ENCODE results near the gene BRSK1. TPM values are rescaled to one million over a fixed set of nuclear protein-coding genes. Genes with fewer than 3 reads are reported as not detected.
A peak's percentile ranks its signal among the peaks of the same experiment; 100 is the strongest.

BRSK1 gene
- total and polyA plus RNA-seq, 5 donors from 2014 or later = 1.5 TPM; not detected in 4

- no peaks in the 10 kb centered on the region for H3K4me1 ChIP-seq (ENCODE audit: control insufficient read depth, insufficient read depth, low read length, poor library complexity, severe bottlenecking)
- H3K27ac ChIP-seq (ENCODE audit: insufficient read depth, low read length, poor library complexity, severe bottlenecking) = no peak overlapping the region
- no peak overlapping the region for H3K27ac Mint-ChIP-seq
- H3K36me3 ChIP-seq (ENCODE audit: control insufficient read depth, insufficient read depth, low read length) = peaks cover 19% of the 10 kb centered on the region
- DNase-seq (no peak), ATAC-seq (ENCODE audit: low read depth in 2 of 2) (no peak)
- no peak overlapping the region for H3K4me3 Mint-ChIP-seq
- no peaks in the 10 kb centered on the region for H3K9me3 ChIP-seq (ENCODE audit: control insufficient read depth in 2 of 2, low read length in 2 of 2)
- peaks cover 47% of the 10 kb centered on the region for H3K36me3 Mint-ChIP-seq
- no peaks in the 10 kb centered on the region for H3K27me3 Mint-ChIP-seq
- H3K4me3 ChIP-seq (ENCODE audit: low read depth, low read length) = no peak overlapping the region
- H3K27me3 ChIP-seq (ENCODE audit: control insufficient read depth, insufficient read depth, low read length) = no peaks in the 10 kb centered on the region
- H3K9me3 Mint-ChIP-seq = peaks cover 0 to 7% (median 1%) of the 10 kb centered on the region in 7 donors
- peaks cover 0 to 9% (median 6%) of the 10 kb centered on the region in 4 donors for H3K4me1 Mint-ChIP-seq
These were observed 13.4 kb upstream of the BRSK1 start for GRCh38 chr19:55270172-55270942.

GRCh38 chr19:55272142-55272541 lies 11.7 kb upstream of the BRSK1 start:
- H3K4me1 ChIP-seq (ENCODE audit: control insufficient read depth, insufficient read depth, low read length, poor library complexity, severe bottlenecking) = peaks cover 8% of the 10 kb centered on the region
- Mint-ChIP-seq H3K9me3 (no peaks in the 10 kb centered on the region), H3K36me3 (peaks cover 50% of the 10 kb centered on the region), H3K4me1 (peaks cover 0 to 15% (median 10%) of the 10 kb centered on the region in 4 donors), H3K27ac (no peak overlapping the region), H3K4me3 (peak overlapping the region in 1 of 4 donors; percentile 65), H3K27me3 (no peaks in the 10 kb centered on the region)
- H3K9me3 ChIP-seq (ENCODE audit: control insufficient read depth in 2 of 2, low read length in 2 of 2) = no peaks in the 10 kb centered on the region
- no peaks in the 10 kb centered on the region for H3K27me3 ChIP-seq (ENCODE audit: control insufficient read depth, insufficient read depth, low read length)
- no peak for DNase-seq
- peaks cover 26% of the 10 kb centered on the region for H3K36me3 ChIP-seq (ENCODE audit: control insufficient read depth, insufficient read depth, low read length)
- ATAC-seq (ENCODE audit: low read depth in 2 of 2) = no peak
- H3K4me3 ChIP-seq (ENCODE audit: low read depth, low read length) = no peak overlapping the region
- no peak overlapping the region for H3K27ac ChIP-seq (ENCODE audit: insufficient read depth, low read length, poor library complexity, severe bottlenecking)

GRCh38 chr19:55273978-55274707 lies 9.7 kb upstream of the BRSK1 start:
- Histone ChIP-seq H3K36me3 (ENCODE audit: control insufficient read depth, insufficient read depth, low read length) (peaks cover 29% of the 10 kb centered on the region), H3K4me1 (ENCODE audit: control insufficient read depth, insufficient read depth, low read length, poor library complexity, severe bottlenecking) (peaks cover 14% of the 10 kb centered on the region), H3K27me3 (ENCODE audit: control insufficient read depth, insufficient read depth, low read length) (no peaks in the 10 kb centered on the region), H3K9me3 (ENCODE audit: control insufficient read depth in 2 of 2, low read length in 2 of 2) (no peaks in the 10 kb centered on the region), H3K27ac (ENCODE audit: insufficient read depth, low read length, poor library complexity, severe bottlenecking) (no peak overlapping the region), H3K4me3 (ENCODE audit: low read depth, low read length) (no peak overlapping the region)
- no peak overlapping the region for H3K4me3 Mint-ChIP-seq
- H3K36me3 Mint-ChIP-seq = peaks cover 51% of the 10 kb centered on the region
- H3K9me3 Mint-ChIP-seq = no peaks in the 10 kb centered on the region
- DNase-seq (no peak), ATAC-seq (ENCODE audit: low read depth in 2 of 2) (no peak)
- H3K4me1 Mint-ChIP-seq = peaks cover 0 to 20% (median 12%) of the 10 kb centered on the region in 4 donors
- no peaks in the 10 kb centered on the region for H3K27me3 Mint-ChIP-seq
- no peak overlapping the region for H3K27ac Mint-ChIP-seq

GRCh38 chr19:55275851-55276719 lies 7.7 kb upstream of the BRSK1 start:
- H3K4me1 Mint-ChIP-seq = peaks cover under 1 to 37% (median 23%) of the 10 kb centered on the region in 4 donors
- peak in 2 of 3 donors; percentile 37 to 50 for DNase-seq
- no peak for ATAC-seq (ENCODE audit: low read depth in 2 of 2)
- no peaks in the 10 kb centered on the region for H3K9me3 Mint-ChIP-seq
- no peaks in the 10 kb centered on the region for H3K27me3 Mint-ChIP-seq
- H3K27ac Mint-ChIP-seq = peak overlapping the region; percentile 69 to 88 (median 76)
- H3K4me3 Mint-ChIP-seq = peak overlapping the region in 3 of 4 donors; percentile 55 to 82 (median 62)
- no peaks in the 10 kb centered on the region for H3K9me3 ChIP-seq (ENCODE audit: control insufficient read depth in 2 of 2, low read length in 2 of 2)
- no peaks in the 10 kb centered on the region for H3K27me3 ChIP-seq (ENCODE audit: control insufficient read depth, insufficient read depth, low read length)
- H3K36me3 ChIP-seq (ENCODE audit: control insufficient read depth, insufficient read depth, low read length) = peaks cover 25% of the 10 kb centered on the region
- H3K36me3 Mint-ChIP-seq = peaks cover 41% of the 10 kb centered on the region
- H3K4me3 ChIP-seq (ENCODE audit: low read depth, low read length) = no peak overlapping the region
- H3K27ac ChIP-seq (ENCODE audit: insufficient read depth, low read length, poor library complexity, severe bottlenecking) = peak overlapping the region; percentile 41
- H3K4me1 ChIP-seq (ENCODE audit: control insufficient read depth, insufficient read depth, low read length, poor library complexity, severe bottlenecking) = peaks cover 33% of the 10 kb centered on the region

- Histone ChIP-seq H3K4me3 (ENCODE audit: low read depth, low read length) (no peak overlapping the region), H3K4me1 (ENCODE audit: control insufficient read depth, insufficient read depth, low read length, poor library complexity, severe bottlenecking) (peaks cover 33% of the 10 kb centered on the region), H3K9me3 (ENCODE audit: control insufficient read depth in 2 of 2, low read length in 2 of 2) (no peaks in the 10 kb centered on the region), H3K27me3 (ENCODE audit: control insufficient read depth, insufficient read depth, low read length) (no peaks in the 10 kb centered on the region), H3K27ac (ENCODE audit: insufficient read depth, low read length, poor library complexity, severe bottlenecking) (peak overlapping the region; percentile 41), H3K36me3 (ENCODE audit: control insufficient read depth, insufficient read depth, low read length) (peaks cover 25% of the 10 kb centered on the region)
- Mint-ChIP-seq H3K4me1 (peaks cover 6 to 40% (median 23%) of the 10 kb centered on the region in 4 donors), H3K9me3 (no peaks in the 10 kb centered on the region), H3K4me3 (peak overlapping the region; percentile 42 to 82 (median 58)), H3K27me3 (peaks cover 4% of the 10 kb centered on the region), H3K36me3 (peaks cover 37% of the 10 kb centered on the region), H3K27ac (peak overlapping the region in 2 of 3 donors; percentile 76 to 82)
- DNase-seq (peak in 1 of 3 donors; percentile 20), ATAC-seq (ENCODE audit: low read depth in 2 of 2) (no peak)
These were observed 6.9 kb upstream of the BRSK1 start for GRCh38 chr19:55276720-55277430.

GRCh38 chr19:55277494-55277893 lies 6.3 kb upstream of the BRSK1 start:
- DNase-seq = no peak
- peak overlapping the region in 3 of 4 donors; percentile 52 to 69 (median 55) for H3K4me3 Mint-ChIP-seq
- Histone ChIP-seq H3K27me3 (ENCODE audit: control insufficient read depth, insufficient read depth, low read length) (no peaks in the 10 kb centered on the region), H3K9me3 (ENCODE audit: control insufficient read depth in 2 of 2, low read length in 2 of 2) (no peaks in the 10 kb centered on the region), H3K36me3 (ENCODE audit: control insufficient read depth, insufficient read depth, low read length) (peaks cover 25% of the 10 kb centered on the region), H3K4me3 (ENCODE audit: low read depth, low read length) (no peak overlapping the region), H3K4me1 (ENCODE audit: control insufficient read depth, insufficient read depth, low read length, poor library complexity, severe bottlenecking) (peaks cover 33% of the 10 kb centered on the region), H3K27ac (ENCODE audit: insufficient read depth, low read length, poor library complexity, severe bottlenecking) (no peak overlapping the region)
- no peak for ATAC-seq (ENCODE audit: low read depth in 2 of 2)
- H3K27ac Mint-ChIP-seq = peak overlapping the region in 1 of 3 donors; percentile 76
- H3K4me1 Mint-ChIP-seq = peaks cover 6 to 42% (median 23%) of the 10 kb centered on the region in 4 donors
- H3K36me3 Mint-ChIP-seq = peaks cover 31% of the 10 kb centered on the region
- no peaks in the 10 kb centered on the region for H3K9me3 Mint-ChIP-seq
- H3K27me3 Mint-ChIP-seq = peaks cover 5% of the 10 kb centered on the region
